Metanephros (tissue), 1 donor: ENCODE data around the gene RPL18. TPM values are rescaled to one million over a fixed set of nuclear protein-coding genes. Genes with fewer than 3 reads are reported as not detected.

Source experiments
- total RNA-seq: library from RNA; depleted of rRNA; stranded (reverse); fragments of >200 nt; gene quantifications from one replicate; pipeline ENCODE4 v1.2.3, GENCODE V29; 2014

Gene RPL18
- total RNA-seq: 2,126 TPM

GRCh38 chr19:48618916-48619691 is at the start of gene RPL18, which contains the start of gene SPHK2:
Gene RPL18 (minus strand): TSS chr19:48619178. CDS start chr19:48619143, 35 bp downstream.
Gene SPHK2 (plus strand): TSS chr19:48619506. CDS start chr19:48620515, 1,009 bp downstream.

GRCh38 chr19:48646001-48646721 is 27.2 kb upstream of the RPL18 start, which contains the start of gene CA11:
Gene CA11 (minus strand): TSS chr19:48646187. CDS start chr19:48645632, 555 bp downstream.

GRCh38 chr19:48636859-48637448 is 18.0 kb upstream of the RPL18 start, which contains the start of gene DBP:
Gene DBP (minus strand): TSS chr19:48637379. CDS start chr19:48636994, 385 bp downstream.

GRCh38 chr19:48614436-48615230 is 4.3 kb downstream of the RPL18 start, which contains the start of gene FAM83E:
Gene FAM83E (minus strand): TSS chr19:48615076. CDS start chr19:48613372, 1,704 bp downstream.

GRCh38 chr19:48606463-48607358 is 12.3 kb downstream of the RPL18 start, which contains the start of gene SPACA4:
Gene SPACA4 (plus strand): TSS chr19:48606742. CDS start chr19:48606979, 237 bp downstream.

Other genes starting within 250 kb of the RPL18 start
- 113 TPM for gene KDELR1, start 227.6 kb downstream of the RPL18 start, total RNA-seq
- gene GRIN2D, start 225.5 kb downstream of the RPL18 start, total RNA-seq: 0.99 TPM
- gene GRWD1, start 173.2 kb downstream of the RPL18 start, total RNA-seq: 20.8 TPM
- gene KCNJ14, start 163.6 kb downstream of the RPL18 start, total RNA-seq: 1.2 TPM
- 52.6 TPM for gene CYTH2, start 149.8 kb downstream of the RPL18 start, total RNA-seq
- 1.9 TPM for gene LMTK3, start 107.3 kb downstream of the RPL18 start, total RNA-seq
- gene SULT2B1, start 67.0 kb downstream of the RPL18 start, total RNA-seq: not detected
- not detected for gene SPACA4, start 12.4 kb downstream of the RPL18 start, total RNA-seq
- 0.88 TPM for gene FAM83E, start 4.1 kb downstream of the RPL18 start, total RNA-seq
- gene SPHK2, start 328 bp upstream of the RPL18 start, total RNA-seq: 16.2 TPM
- 17.2 TPM for gene DBP, start 18.2 kb upstream of the RPL18 start, total RNA-seq
- gene CA11, start 27.0 kb upstream of the RPL18 start, total RNA-seq: 3.5 TPM
- 0.76 TPM for gene NTN5, start 53.8 kb upstream of the RPL18 start, total RNA-seq
- 1.5 TPM for gene FUT2, start 76.8 kb upstream of the RPL18 start, total RNA-seq
- gene MAMSTR, start 100.5 kb upstream of the RPL18 start, total RNA-seq: 8.9 TPM
- 23.2 TPM for gene RASIP1, start 121.4 kb upstream of the RPL18 start, total RNA-seq
- gene IZUMO1, start 127.7 kb upstream of the RPL18 start, total RNA-seq: 0.12 TPM
- gene FUT1, start 133.5 kb upstream of the RPL18 start, total RNA-seq: 5.0 TPM
- gene FGF21, start 136.3 kb upstream of the RPL18 start, total RNA-seq: not detected
- 36.3 TPM for gene BCAT2, start 191.9 kb upstream of the RPL18 start, total RNA-seq
- 12.0 TPM for gene HSD17B14, start 217.3 kb upstream of the RPL18 start, total RNA-seq
- gene PLEKHA4, start 249.4 kb upstream of the RPL18 start, total RNA-seq: 18.1 TPM